DND-41 (cell line): Measurements from ENCODE around the gene MAPK13.

ENCODE experiments used
- ATAC-seq: fragments of 200-7000 bp; cut with Tn5 transposase; 3 replicates; pipeline ENCODE4 v1.9.1; 2021; ENCODE audit warnings: low read depth; ENCODE audit not compliant: insufficient read depth
- DNase-seq: peaks from one replicate; pipeline ENCODE4 v3.0.0-alpha.2; 2020
- H2AFZ ChIP-seq: 2 replicates; pipeline ENCODE4 v1.6.0; 2012; ENCODE audit warnings: low read depth, low read length
- H3K27ac ChIP-seq: 2 replicates; pipeline ENCODE4 v1.5.1; 2012; ENCODE audit warnings: low read length, inconsistent platforms
- H3K27me3 ChIP-seq: fragments of 200-600 bp; sonication (generic); 2 replicates; pipeline ENCODE4 v1.6.0; 2012; ENCODE audit warnings: low read length, mild to moderate bottlenecking, inconsistent platforms; ENCODE audit not compliant: insufficient read depth, poor library complexity
- H3K36me3 ChIP-seq: 2 replicates; pipeline ENCODE4 v1.5.1; 2012; ENCODE audit warnings: low read length, inconsistent platforms; ENCODE audit not compliant: insufficient read depth
- H3K4me1 ChIP-seq: 2 replicates; pipeline ENCODE4 v1.5.1; 2012; ENCODE audit warnings: mild to moderate bottlenecking, low read length; ENCODE audit not compliant: insufficient read depth
- H3K4me2 ChIP-seq: 2 replicates; pipeline ENCODE4 v1.6.0; 2012; ENCODE audit warnings: mild to moderate bottlenecking, moderate library complexity, low read length, inconsistent platforms; ENCODE audit not compliant: insufficient read depth
- H3K4me3 ChIP-seq, 2 experiments: fragments of 200-600 bp in 1 of 2; shearing (Covaris generic) in 1 of 2; 2 replicates each; pipeline ENCODE4 v1.5.1; 2012 to 2016; ENCODE audit warnings: inconsistent platforms in 2 of 2, low read length in 2 of 2, mild to moderate bottlenecking in 2 of 2, low read depth in 1 of 2, moderate library complexity in 1 of 2
- H3K79me2 ChIP-seq: 2 replicates; pipeline ENCODE4 v1.6.0; 2012; ENCODE audit warnings: low read length, inconsistent platforms; ENCODE audit not compliant: insufficient read depth
- H3K9ac ChIP-seq: 2 replicates; pipeline ENCODE4 v1.6.0; 2012; ENCODE audit warnings: low read depth, mild to moderate bottlenecking, inconsistent platforms, low read length, moderate library complexity
- H3K9me3 ChIP-seq: 2 replicates; pipeline ENCODE4 v1.5.1; 2012; ENCODE audit warnings: low read length, moderate library complexity, mild to moderate bottlenecking, inconsistent platforms; ENCODE audit not compliant: insufficient read depth, severe bottlenecking
- H4K20me1 ChIP-seq: 2 replicates; pipeline ENCODE4 v1.6.0; 2012; ENCODE audit warnings: low read length; ENCODE audit not compliant: insufficient read depth
- EZH2 ChIP-seq: IDR thresholded peaks from 3 replicates; pipeline ENCODE4 v1.6.1; 2012; ENCODE audit warnings: borderline replicate concordance, low read depth, mild to moderate bottlenecking, moderate library complexity, low read length, inconsistent platforms; ENCODE audit not compliant: severe bottlenecking
- TF ChIP-seq, protein P1 (sequence below): IDR thresholded peaks from 2 replicates; pipeline ENCODE4 v1.5.1; 2012; ENCODE audit warnings: borderline replicate concordance, low read length, moderate library complexity, mild to moderate bottlenecking; ENCODE audit not compliant: poor library complexity, severe bottlenecking; ENCODE audit errors: extremely low read depth

Gene MAPK13

DNA sequence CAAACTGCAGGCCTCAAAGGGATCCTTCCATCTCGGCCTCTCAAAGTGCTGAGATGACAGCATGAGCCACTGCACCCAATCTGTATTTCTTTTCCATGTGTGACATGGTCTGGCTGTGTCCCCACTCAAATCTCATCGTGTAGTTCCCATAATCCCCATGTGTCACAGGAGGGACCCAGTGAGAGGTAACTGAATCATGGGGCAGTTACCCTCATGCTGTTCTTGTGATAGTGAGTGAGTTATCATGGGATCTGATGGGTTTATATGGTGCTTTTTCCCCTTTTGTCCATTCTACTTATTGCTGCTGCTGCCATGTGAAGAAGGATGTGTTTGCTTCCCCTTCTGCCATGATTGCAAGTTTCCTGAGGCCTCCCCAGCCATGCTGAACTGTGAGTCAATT lies 55.9 kb downstream of the MAPK13 start:
- Histone ChIP-seq H3K4me3 (no peak overlapping the region), H3K4me2 (no peak overlapping the region), H3K27me3 (no peaks in the 10 kb centered on the region), H3K36me3 (no peaks in the 10 kb centered on the region), H3K4me1 (no peaks in the 10 kb centered on the region), H4K20me1 (no peaks in the 10 kb centered on the region), H3K9me3 (no peaks in the 10 kb centered on the region), H3K27ac (no peak overlapping the region), H3K9ac (no peak overlapping the region), H2AFZ (no peak overlapping the region), H3K79me2 (no peaks in the 10 kb centered on the region)
- ATAC-seq (no peak), DNase-seq (no peak)
- TF ChIP-seq, protein P1, sequence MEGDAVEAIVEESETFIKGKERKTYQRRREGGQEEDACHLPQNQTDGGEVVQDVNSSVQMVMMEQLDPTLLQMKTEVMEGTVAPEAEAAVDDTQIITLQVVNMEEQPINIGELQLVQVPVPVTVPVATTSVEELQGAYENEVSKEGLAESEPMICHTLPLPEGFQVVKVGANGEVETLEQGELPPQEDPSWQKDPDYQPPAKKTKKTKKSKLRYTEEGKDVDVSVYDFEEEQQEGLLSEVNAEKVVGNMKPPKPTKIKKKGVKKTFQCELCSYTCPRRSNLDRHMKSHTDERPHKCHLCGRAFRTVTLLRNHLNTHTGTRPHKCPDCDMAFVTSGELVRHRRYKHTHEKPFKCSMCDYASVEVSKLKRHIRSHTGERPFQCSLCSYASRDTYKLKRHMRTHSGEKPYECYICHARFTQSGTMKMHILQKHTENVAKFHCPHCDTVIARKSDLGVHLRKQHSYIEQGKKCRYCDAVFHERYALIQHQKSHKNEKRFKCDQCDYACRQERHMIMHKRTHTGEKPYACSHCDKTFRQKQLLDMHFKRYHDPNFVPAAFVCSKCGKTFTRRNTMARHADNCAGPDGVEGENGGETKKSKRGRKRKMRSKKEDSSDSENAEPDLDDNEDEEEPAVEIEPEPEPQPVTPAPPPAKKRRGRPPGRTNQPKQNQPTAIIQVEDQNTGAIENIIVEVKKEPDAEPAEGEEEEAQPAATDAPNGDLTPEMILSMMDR = no peak
- no peak for TF ChIP-seq EZH2

- Histone ChIP-seq H4K20me1 (no peaks in the 10 kb centered on the region), H3K9me3 (no peaks in the 10 kb centered on the region), H3K27ac (no peak overlapping the region), H3K79me2 (no peaks in the 10 kb centered on the region), H3K9ac (no peak overlapping the region), H3K4me1 (no peaks in the 10 kb centered on the region), H3K36me3 (no peaks in the 10 kb centered on the region), H3K4me3 (no peak overlapping the region), H3K4me2 (no peak overlapping the region), H3K27me3 (no peaks in the 10 kb centered on the region), H2AFZ (no peak overlapping the region)
- TF ChIP-seq EZH2 = no peak
- TF ChIP-seq, protein P1 = no peak
- no peak for DNase-seq
- ATAC-seq = no peak
Measured at GRCh38 chr6:36187446-36187845, 57.1 kb downstream of the MAPK13 start.
